A172 (cell line): ENCODE measurements around the gene ZSCAN12. TPM values are rescaled to one million over a fixed set of nuclear protein-coding genes. Genes with fewer than 3 reads are reported as not detected.

Experiments used
- DNase-seq: peaks from one replicate; pipeline ENCODE4 v3.0.0-alpha.2; 2015; ENCODE audit warnings: low spot score
- total RNA-seq: library from RNA; depleted of rRNA; stranded (reverse); fragments of >200 nt; shearing (Covaris generic); gene quantifications from 2 replicates; pipeline ENCODE4 v1.2.3, GENCODE V29; 2014

ZSCAN12 gene
- total RNA-seq, 1 experiment from 2014 or later, result 5.3 TPM

- DNase-seq, result peak; percentile 51
Observed at GRCh38 chr6:28353981-28354676, 45.4 kb downstream of the ZSCAN12 start.

GRCh38 chr6:28353356-28353755, 46.2 kb downstream of the ZSCAN12 start:
- DNase-seq, result no peak

GRCh38 chr6:28351493-28351925, 48.0 kb downstream of the ZSCAN12 start:
- DNase-seq, result no peak

- DNase-seq, result no peak
Observed at GRCh38 chr6:28351087-28351486, 48.5 kb downstream of the ZSCAN12 start.

- peak; percentile 79 for DNase-seq
Observed at GRCh38 chr6:28349892-28350737, 49.4 kb downstream of the ZSCAN12 start, which contains the start of gene ZKSCAN3. Gene ZKSCAN3 (plus strand): TSS chr6:28349947. CDS start chr6:28359587, 9,640 bp downstream.

- no peak for DNase-seq
Observed at GRCh38 chr6:28349344-28349891, 50.1 kb downstream of the ZSCAN12 start.

- DNase-seq, result no peak
Observed at GRCh38 chr6:28347119-28347518, 52.4 kb downstream of the ZSCAN12 start.

GRCh38 chr6:28345201-28345600, 54.3 kb downstream of the ZSCAN12 start:
- no peak for DNase-seq

GRCh38 chr6:28343898-28344677, 55.5 kb downstream of the ZSCAN12 start:
- DNase-seq, result no peak

- DNase-seq, result no peak
Observed at GRCh38 chr6:28340310-28341095, 59.0 kb downstream of the ZSCAN12 start.

GRCh38 chr6:28337121-28337520, 62.4 kb downstream of the ZSCAN12 start:
- no peak for DNase-seq

- peak; percentile 61 for DNase-seq
Observed at GRCh38 chr6:28336284-28337120, 63.0 kb downstream of the ZSCAN12 start.

GRCh38 chr6:28335564-28336283, 63.8 kb downstream of the ZSCAN12 start, which contains the start of gene ZSCAN31:
Gene ZSCAN31 (minus strand): TSS chr6:28336148. CDS start chr6:28329683, 6,465 bp downstream.
- peak; percentile 98 for DNase-seq

- no peak for DNase-seq
Observed at GRCh38 chr6:28335040-28335563, 64.4 kb downstream of the ZSCAN12 start.

- DNase-seq, result no peak
Observed at GRCh38 chr6:28334286-28335039, 65.1 kb downstream of the ZSCAN12 start.

- no peak for DNase-seq
Observed at GRCh38 chr6:28333599-28334018, 65.9 kb downstream of the ZSCAN12 start.

GRCh38 chr6:28333047-28333446, 66.5 kb downstream of the ZSCAN12 start:
- no peak for DNase-seq

GRCh38 chr6:28330041-28330440, 69.5 kb downstream of the ZSCAN12 start:
- no peak for DNase-seq
